ENCODE measurements around the gene LDHB. TPM values are rescaled to one million over a fixed set of nuclear protein-coding genes. Genes with fewer than 3 reads are reported as not detected.

Gene LDHB
- total RNA-seq, 1 donor from 2014 or later: 627 TPM

- DNase-seq (ENCODE audit: extremely low spot score, unreplicated experiment): no peak
- Mint-ChIP-seq H3K4me3 (ENCODE audit: unreplicated experiment) (no peak overlapping the region), H3K36me3 (ENCODE audit: unreplicated experiment) (no peaks in the 10 kb centered on the region), H3K9me3 (ENCODE audit: unreplicated experiment) (no peaks in the 10 kb centered on the region), H3K27ac (ENCODE audit: unreplicated experiment) (no peak overlapping the region), H3K4me1 (ENCODE audit: unreplicated experiment) (no peaks in the 10 kb centered on the region), H3K27me3 (ENCODE audit: unreplicated experiment) (peaks cover 16% of the 10 kb centered on the region)
- no peak for TF ChIP-seq CTCF (IDR thresholded peaks at IDR 0.05)
Observed at GRCh38 chr12:21585485-21585884, 72.2 kb downstream of the LDHB start.

Other genes starting within 250 kb of the LDHB start
- gene PYROXD1, start 220.2 kb downstream of the LDHB start, total RNA-seq: 15.3 and 16.9 TPM in 2 replicates
- gene RECQL, start 156.2 kb downstream of the LDHB start, total RNA-seq: 40.7 and 43.4 TPM in 2 replicates
- 56.9 and 65.4 TPM in 2 replicates for gene GOLT1B, start 156.1 kb downstream of the LDHB start, total RNA-seq
- 9.4 and 11.6 TPM in 2 replicates for gene SPX, start 131.5 kb downstream of the LDHB start, total RNA-seq
- 0.10 TPM in 1 of 2 replicates, not detected in the other for gene GYS2, start 53.0 kb downstream of the LDHB start, total RNA-seq
- gene KCNJ8, start 116.9 kb upstream of the LDHB start, total RNA-seq: 0.24 and 0.59 TPM in 2 replicates

Data from osteocyte (in vitro differentiated cells).